ENCODE results near the gene ATP1B1.

- no peak for TF ChIP-seq CTCF (IDR thresholded peaks at IDR 0.05)
- TF ChIP-seq POLR2A (IDR thresholded peaks at IDR 0.05): no peak
Measured at GRCh38 chr1:169129109-169129784, 22.8 kb downstream of the ATP1B1 start.

All from body of pancreas (tissue), 4 donors.